ENCODE data around the gene OR52E4. TPM values are rescaled to one million over a fixed set of nuclear protein-coding genes. Genes with fewer than 3 reads are reported as not detected.

The OR52E4 gene
- total and polyA plus RNA-seq, 4 donors = not detected

Other genes starting within 250 kb of the OR52E4 start
- 10 to 100 TPM; 15.3 to 25.5 TPM for gene TRIM5, start 195.6 kb upstream of the OR52E4 start, total RNA-seq
- 10 to 100 TPM; 10.4 to 12.3 TPM for gene TRIM5, start 195.6 kb upstream of the OR52E4 start, polyA plus RNA-seq (ENCODE audit: insufficient read length in 2 of 2)
- gene TRIM22, start 190.8 kb upstream of the OR52E4 start, total RNA-seq = 10 to 100 TPM; 25.3 to 26.0 TPM
- gene TRIM22, start 190.8 kb upstream of the OR52E4 start, polyA plus RNA-seq (ENCODE audit: insufficient read length in 2 of 2) = 10 to 100 TPM; 11.8 to 14.5 TPM
- gene OR56B1, start 144.2 kb upstream of the OR52E4 start, total RNA-seq = not detected
- gene OR56B1, start 144.2 kb upstream of the OR52E4 start, polyA plus RNA-seq (ENCODE audit: insufficient read length in 2 of 2) = not detected
- under 1 TPM in 1 of 2 donors, not detected in 1; 0.20 TPM for gene OR52N4, start 126.4 kb upstream of the OR52E4 start, total RNA-seq
- gene OR52N4, start 126.4 kb upstream of the OR52E4 start, polyA plus RNA-seq (ENCODE audit: insufficient read length in 2 of 2) = under 1 TPM in 1 of 2 donors, not detected in 1; 0.33 TPM
- gene OR52N5, start 97.3 kb upstream of the OR52E4 start, total RNA-seq = not detected
- gene OR52N5, start 97.3 kb upstream of the OR52E4 start, polyA plus RNA-seq (ENCODE audit: insufficient read length in 2 of 2) = not detected
- not detected for gene OR52N1, start 89.4 kb upstream of the OR52E4 start, total RNA-seq
- not detected for gene OR52N1, start 89.4 kb upstream of the OR52E4 start, polyA plus RNA-seq (ENCODE audit: insufficient read length in 2 of 2)
- not detected for gene OR52N2, start 71.7 kb upstream of the OR52E4 start, total RNA-seq
- gene OR52N2, start 71.7 kb upstream of the OR52E4 start, polyA plus RNA-seq (ENCODE audit: insufficient read length in 2 of 2) = not detected
- gene OR52E6, start 38.7 kb upstream of the OR52E4 start, total RNA-seq = not detected
- not detected for gene OR52E6, start 38.7 kb upstream of the OR52E4 start, polyA plus RNA-seq (ENCODE audit: insufficient read length in 2 of 2)
- not detected for gene OR52E8, start 22.9 kb upstream of the OR52E4 start, total RNA-seq
- gene OR52E8, start 22.9 kb upstream of the OR52E4 start, polyA plus RNA-seq (ENCODE audit: insufficient read length in 2 of 2) = not detected
- gene OR52E5, start 12.6 kb downstream of the OR52E4 start, total RNA-seq = not detected
- not detected for gene OR52E5, start 12.6 kb downstream of the OR52E4 start, polyA plus RNA-seq (ENCODE audit: insufficient read length in 2 of 2)
- not detected for gene OR56A3, start 61.6 kb downstream of the OR52E4 start, total RNA-seq
- not detected for gene OR56A3, start 61.6 kb downstream of the OR52E4 start, polyA plus RNA-seq (ENCODE audit: insufficient read length in 2 of 2)
- not detected for gene OR56A5, start 87.9 kb downstream of the OR52E4 start, total RNA-seq
- not detected for gene OR56A5, start 87.9 kb downstream of the OR52E4 start, polyA plus RNA-seq (ENCODE audit: insufficient read length in 2 of 2)
- gene OR52L1, start 106.4 kb downstream of the OR52E4 start, total RNA-seq = not detected
- gene OR52L1, start 106.4 kb downstream of the OR52E4 start, polyA plus RNA-seq (ENCODE audit: insufficient read length in 2 of 2) = not detected
- gene OR56A4, start 126.3 kb downstream of the OR52E4 start, total RNA-seq = under 1 TPM in 1 of 2 donors, not detected in 1; 0.06 TPM
- under 1 TPM in 1 of 2 donors, not detected in 1; 0.06 TPM for gene OR56A4, start 126.3 kb downstream of the OR52E4 start, polyA plus RNA-seq (ENCODE audit: insufficient read length in 2 of 2)
- gene OR56A1, start 150.1 kb downstream of the OR52E4 start, total RNA-seq = under 1 TPM; 0.06 to 0.10 TPM
- not detected for gene OR56A1, start 150.1 kb downstream of the OR52E4 start, polyA plus RNA-seq (ENCODE audit: insufficient read length in 2 of 2)
- gene OR56B4, start 227.1 kb downstream of the OR52E4 start, total RNA-seq = not detected
- not detected for gene OR56B4, start 227.1 kb downstream of the OR52E4 start, polyA plus RNA-seq (ENCODE audit: insufficient read length in 2 of 2)

Data from spinal cord (tissue), 4 donors.